Glomerular visceral epithelial cell (primary cell): ENCODE results near the gene ERMN.
A peak's percentile ranks its signal among the peaks of the same experiment; 100 is the strongest.

ENCODE experiments used
- DNase-seq: peaks from one replicate; pipeline ENCODE4 v3.0.0-alpha.2; 2016; ENCODE audit errors: extremely low spot score

ERMN gene

DNA sequence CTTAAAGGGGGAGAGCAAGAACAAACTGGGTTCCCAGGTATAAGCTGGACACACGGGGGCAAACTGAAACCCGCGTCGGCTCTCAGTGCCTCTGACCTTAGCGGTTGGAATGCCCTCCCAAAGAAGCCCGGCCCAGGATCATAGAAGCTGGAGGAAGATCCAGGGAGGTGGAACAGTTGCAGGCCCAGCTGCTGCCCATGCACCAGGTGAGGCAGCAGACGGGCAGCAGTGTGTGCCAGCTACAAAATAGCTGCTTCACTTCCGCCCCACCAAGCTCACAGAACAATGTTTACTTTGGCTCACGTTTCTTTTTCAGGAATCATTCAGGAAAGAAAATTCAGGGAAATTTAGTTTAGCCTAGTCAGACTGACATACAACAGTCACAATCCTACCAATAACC lies 3.9 kb upstream of the ERMN start:
- peak; percentile 8 for DNase-seq

DNA sequence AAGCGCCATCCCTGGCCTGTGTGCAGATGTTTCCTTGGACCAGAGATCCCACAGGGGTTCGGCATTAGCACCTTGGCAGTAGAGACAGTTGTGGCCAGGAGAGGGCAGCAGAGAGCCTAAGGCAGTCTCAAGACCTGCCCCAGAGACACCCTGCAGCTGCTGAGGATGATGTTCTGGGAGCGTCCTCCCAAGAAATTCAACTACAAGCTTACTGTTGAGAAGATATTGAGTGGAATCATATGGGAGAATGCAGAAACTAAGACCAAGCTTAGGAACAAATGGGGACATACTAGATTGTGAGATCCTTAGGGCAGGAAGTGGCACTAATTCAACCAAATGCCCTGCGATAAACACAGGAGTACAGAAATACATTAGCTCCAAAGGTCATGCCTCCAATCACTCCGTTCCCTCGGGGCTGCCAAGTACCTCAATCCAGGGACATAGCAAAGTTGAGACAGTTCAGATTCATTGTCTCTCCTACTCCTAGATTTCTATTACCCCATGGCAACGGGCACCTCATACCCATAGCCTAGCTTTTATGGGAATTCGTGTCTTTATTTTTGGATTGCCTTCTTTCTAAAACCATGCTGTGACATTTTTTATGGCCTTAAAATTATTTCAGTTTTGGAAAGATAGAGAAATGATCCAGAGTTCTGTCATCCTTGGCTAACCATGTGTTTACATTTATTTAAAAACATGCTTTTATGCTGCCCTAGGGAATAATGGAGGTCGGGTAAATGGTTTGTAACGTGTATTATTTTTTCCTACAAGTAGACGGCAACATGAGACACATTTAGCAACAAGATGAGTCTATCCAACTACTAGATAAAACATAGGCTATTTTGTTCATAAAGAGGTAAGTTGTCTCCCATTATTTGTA lies 2.2 kb upstream of the ERMN start:
- DNase-seq: peak; percentile 78

DNA sequence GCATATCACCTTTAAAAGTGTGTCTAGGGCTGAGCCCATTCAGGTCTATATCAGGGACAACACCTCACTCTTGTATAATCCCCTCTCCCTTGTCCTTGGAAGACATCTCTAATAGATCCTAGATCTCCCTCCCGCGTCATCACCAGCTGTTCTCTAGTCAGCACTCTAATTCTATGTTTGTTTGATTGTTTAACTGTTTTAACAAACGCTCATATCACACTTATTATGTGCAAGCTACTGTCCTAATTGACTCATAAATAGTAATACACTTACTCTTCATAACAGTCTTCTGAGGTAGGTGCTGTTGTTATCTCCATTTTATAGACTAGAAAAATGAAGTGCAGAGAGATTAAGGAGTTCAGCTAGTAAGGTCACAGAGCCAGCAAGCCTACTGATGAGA lies 1.6 kb upstream of the ERMN start:
- DNase-seq: no peak

DNA sequence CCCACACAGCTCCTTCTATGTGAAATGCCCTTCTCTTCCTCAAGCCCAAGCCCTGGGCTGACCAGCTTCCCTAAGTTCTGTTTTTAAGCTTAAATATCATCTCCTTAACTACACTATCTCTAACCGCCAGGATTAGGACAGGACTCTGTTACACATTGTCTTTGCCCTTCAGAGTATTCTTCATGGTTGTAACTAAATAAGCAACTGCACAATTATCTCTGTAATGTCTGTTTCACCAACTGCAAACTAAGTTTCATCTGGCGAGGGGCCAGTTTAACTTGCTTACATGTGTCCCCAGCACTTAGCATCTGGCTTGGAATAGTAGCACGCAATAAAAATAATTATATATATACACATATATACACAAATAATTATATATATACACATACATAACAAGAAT lies 1.1 kb upstream of the ERMN start:
- DNase-seq: no peak

DNA sequence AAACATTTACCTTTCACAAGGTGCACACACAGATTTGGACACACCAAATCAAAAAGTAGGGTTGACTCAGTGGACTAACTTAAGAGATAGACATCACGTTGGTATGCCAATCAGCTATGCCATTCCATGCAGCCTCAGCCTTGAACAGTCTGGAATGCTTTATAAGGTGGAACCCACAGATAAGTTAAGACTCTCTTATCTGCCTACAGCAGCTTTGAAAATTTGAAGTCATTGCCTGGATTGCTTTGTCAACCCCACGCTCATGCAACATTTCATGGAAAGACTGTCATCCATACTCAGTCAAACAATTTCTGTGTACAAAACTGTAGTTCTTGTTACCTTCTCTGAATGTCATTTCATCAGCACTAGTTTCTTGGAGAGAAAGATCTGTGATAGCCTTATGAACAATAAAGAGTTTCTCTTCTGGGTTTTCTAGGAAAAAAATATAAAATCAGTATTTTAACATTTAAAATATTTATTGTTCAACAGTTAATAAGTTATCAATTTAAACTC lies 1.2 kb downstream of the ERMN start:
- no peak for DNase-seq

DNA sequence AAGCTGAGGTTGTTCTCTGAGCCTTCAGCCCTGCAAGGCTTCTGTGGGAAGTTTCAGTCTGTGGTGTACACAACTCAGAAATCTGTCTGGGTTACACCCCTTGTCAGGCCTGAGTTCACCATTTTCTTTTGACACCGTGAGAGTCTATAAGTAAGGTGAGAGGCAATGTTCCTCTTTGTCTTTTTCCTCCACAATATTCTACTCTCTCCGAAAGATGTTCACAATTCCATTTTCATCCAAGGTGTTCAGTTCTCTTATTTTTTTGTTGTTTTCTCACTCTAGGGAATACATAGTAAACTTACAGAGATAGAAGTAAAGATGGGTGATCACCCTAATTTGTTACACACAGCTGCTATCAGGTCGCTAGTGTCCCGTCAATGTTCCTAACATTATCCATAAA lies 3.2 kb downstream of the ERMN start:
- DNase-seq: no peak

DNA sequence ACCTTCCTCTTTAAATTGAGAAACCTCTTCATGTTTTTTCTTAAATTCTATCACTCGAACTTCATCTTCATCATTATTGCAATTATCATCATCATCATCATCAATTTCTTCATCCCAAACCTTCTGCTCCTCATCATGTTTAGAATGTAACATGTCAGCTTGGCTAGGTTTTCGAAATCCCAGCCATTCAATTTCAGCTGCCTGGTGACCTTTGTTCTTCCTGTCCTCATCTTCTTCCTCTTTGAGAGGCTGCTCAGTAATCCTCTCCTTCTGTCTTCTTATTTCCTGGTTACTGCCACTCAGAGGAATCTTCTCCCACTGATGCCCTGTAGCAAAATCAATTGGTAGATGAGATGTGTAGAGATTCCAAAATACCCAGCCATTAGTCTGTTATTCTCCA lies 4.2 kb downstream of the ERMN start:
- no peak for DNase-seq

DNA sequence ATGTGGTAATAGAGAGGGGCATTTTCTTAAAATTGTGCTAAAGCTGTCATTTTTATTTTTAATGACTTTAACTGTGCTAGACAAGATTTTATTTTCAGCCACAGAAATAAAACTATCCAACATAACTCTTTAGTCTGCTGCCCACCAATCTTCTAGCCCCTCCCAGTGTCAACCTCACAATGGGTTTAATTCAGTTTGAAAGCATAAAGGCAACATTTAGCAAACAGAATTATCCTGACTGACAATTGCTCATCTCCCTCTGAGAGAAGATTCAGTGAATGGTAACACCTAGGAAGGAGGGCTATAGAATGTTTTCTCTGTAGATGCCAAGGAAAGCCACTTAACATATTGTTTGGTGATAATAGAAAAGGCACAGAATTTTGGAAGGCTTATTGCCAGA lies 5.2 kb downstream of the ERMN start:
- no peak for DNase-seq

DNA sequence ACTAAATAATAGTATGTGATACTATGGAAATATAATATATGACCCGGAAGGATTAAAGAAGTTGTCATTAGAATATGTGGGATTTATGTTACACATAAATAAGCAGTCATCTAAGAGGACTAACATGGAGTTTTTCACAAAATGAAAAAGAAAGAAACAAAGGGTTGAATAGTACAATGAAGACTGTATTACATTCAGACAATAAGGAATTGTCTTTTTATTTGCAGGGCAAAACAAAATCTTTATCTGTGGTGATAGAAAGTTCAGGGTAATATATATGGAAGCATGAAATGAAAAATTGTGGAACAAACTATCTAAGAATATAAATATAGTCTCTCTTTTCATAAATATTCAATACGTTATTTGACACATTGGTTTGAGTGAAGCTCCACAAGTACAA lies 5.8 kb downstream of the ERMN start:
- no peak for DNase-seq

DNA sequence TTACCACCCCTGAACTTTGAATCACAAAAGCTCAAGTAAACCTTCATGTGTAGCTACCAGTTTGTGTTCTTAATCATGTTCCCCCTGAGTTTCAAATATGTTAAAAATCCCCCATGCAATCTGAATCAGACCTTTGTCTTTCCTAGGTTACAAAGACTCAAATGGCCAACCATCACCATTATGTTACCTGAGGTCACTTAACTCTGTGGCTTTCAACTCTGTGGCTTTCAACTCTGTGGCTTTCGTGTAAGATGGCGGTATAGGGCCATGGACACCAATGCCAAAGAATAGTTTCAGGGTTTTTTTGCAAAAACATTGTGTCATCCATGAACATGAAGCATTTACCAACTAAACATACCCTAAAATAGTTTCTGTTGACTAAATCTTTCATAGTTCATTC lies 6.7 kb downstream of the ERMN start:
- no peak for DNase-seq

DNA sequence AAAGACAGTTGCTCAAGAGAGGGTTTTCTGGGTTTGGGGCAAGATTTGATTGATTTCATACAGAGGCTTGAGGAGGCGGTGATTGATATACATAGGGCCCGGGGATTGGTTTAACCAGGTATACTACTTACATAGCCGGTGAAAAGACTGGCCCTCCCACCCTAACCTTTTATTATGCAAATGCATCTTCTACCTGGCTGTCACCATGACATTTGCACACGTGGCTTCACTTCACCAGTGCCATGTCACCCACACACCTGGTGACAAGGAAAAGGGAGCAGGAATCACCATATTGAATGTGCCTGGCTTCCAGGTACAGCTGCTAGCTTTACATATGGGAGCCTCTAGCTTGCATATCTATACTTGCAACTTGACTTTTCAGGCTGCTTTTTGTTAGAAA lies 9.7 kb downstream of the ERMN start:
- no peak for DNase-seq

DNA sequence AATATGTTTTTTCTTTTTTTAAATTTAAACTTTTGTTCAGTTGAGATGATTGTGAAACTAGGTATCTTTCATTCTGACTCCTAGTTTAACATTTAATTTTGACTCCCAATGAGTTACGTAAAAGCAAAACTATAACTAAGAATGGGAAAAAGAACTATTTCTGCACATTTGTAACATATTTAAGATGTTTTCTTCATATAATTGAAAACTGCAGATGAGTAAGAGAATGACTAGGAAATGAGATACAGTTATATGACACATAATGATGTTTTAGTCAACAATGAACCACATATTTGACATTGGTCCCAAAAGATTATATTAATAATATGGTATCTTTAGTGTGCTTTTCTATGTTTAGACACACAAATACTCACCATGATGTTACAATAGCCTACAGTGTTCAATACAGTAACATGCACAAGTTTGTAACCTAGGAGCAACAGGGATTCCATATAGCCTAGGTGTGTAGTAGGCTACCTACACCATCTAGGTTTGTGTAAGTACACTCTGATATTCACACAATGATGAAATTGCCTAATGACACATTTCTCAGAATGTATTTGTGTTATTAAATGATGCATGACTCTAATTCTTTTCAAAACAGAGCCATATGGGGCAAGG lies 12.6 kb downstream of the ERMN start:
- no peak for DNase-seq

DNA sequence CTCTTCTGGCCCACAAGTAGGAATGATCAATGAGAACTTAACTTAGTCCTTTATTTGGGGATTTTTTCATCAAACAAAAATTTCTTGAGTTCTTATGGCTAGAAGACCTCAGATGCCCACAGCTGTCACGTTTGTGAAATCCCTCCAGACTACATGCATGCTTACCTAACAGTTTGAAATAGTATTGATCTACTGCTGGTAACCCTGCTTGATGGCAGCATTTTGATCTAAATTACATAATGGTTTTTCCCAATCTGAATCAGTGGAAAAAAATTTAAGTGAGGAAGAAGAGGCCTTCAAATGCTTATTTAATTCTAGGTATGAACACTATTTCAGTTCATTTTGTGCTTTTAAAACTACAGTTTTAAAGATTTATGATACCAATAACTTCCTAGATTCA lies 13.9 kb downstream of the ERMN start:
- DNase-seq: no peak

DNA sequence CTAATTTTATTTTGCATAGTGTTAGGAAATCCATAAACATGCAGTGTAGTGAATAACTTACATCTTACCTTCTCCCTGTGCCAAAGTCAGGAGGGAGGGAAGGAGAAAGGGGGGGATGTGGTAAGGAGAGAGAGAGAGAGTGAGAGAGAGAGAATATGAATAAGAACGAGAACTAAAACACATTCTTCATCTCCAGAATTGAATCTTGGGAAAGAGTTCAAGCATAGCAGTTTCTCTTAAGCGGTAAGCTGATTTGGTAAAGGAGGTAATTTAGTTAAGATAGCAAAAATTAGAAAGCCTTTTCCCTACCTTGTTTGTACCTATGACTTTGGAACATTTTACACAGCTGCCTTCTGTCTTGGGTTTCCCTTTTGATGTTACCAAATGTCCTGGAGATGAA lies 15.7 kb downstream of the ERMN start:
- no peak for DNase-seq

DNA sequence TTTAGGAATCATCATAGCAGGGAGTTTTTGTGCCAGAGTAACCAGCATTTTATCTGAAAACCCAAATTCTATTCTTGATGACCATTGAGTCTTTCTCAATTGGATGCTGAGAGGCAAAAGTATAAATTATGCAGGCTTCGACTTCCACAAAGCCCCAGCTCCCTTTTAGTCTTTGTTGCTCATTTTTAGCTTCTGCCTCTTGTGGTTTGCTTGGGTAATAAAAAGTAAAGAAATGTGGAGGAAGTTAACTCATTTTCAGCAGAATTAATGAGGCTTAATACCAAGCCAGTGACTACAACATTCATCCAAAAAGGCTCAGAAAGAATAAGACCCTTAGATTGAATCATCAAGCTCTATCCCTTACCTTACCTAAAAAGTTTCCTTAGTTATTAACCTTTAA lies 18.6 kb downstream of the ERMN start:
- no peak for DNase-seq

DNA sequence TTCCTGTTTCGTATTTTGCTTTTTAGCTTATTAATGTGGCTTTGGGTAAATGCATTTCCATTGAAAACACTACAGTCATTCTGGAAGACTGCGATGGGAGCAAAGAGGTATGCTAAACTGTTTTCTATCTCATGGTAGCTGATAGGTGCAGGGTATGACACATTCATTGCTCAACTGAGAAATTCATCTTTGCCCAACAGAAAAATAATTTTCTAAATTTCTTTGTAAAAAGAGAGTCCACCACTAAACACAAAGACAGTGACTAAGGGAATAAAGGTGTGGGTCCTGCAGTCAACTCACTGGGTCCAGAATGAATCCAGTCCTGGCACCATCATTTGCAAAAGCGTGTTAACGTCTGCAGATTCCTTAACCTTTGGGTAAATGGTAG lies 19.9 kb downstream of the ERMN start:
- DNase-seq: no peak

DNA sequence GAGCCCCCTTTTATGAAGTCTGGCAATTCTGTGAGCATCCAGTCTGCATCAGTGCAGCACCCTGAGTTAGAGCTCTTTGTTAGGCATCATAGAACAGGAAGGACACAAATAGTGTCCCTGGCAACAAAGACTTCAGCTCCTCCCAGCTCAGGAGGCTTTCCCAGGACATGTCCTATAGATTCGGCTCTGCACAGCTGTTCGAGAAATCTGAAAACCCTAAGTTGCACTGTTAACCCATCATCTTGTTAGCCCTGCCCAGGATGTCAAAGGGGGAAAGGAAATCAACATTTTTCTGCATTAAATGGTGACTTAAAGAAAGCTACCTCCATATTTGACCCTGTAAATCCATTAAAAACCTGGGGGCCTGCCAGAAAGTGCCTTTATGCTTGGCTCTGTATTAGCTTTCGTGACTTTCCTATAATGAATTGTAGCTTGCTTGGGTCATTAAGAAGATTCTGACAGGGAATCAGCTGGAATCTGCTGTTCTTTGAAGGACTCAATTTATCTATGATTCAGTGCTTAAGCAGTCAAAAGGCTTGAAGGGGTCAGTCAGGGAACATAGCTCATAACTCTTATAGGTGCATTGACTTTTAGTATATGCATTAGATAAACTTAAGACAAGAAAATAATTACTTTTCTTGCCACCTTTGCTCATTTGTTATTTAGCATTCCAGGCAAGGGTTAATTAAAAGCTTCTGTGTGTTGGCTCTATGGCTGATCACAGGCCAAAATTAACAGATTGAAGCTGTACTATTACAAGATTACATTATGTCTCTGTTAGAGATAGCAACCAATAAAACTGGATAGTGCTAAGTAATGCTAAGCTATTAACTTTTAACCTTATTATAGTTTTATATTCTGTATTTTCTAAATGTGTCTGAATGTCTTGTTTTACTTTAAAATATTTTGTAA lies 20.6 kb downstream of the ERMN start:
- peak; percentile 21 for DNase-seq

DNA sequence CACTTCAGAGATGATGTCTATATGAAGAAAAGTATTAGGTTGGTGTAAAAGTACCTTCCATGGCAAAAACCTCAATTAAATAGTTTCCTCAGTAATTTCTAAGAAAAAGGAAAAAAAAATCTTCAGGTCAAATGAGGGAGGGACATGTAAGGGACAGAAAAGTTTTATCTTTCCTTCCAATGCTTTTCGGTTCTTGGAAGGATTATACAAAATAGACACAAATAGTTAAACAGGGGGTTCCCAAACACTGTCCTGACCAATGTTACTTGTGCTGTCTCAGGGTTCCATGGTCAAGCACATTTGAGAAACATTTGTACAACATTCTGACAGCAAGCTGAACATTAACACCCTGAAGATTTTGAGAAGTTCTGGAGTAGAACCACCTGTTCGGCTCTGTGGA lies 22.0 kb downstream of the ERMN start:
- no peak for DNase-seq

DNA sequence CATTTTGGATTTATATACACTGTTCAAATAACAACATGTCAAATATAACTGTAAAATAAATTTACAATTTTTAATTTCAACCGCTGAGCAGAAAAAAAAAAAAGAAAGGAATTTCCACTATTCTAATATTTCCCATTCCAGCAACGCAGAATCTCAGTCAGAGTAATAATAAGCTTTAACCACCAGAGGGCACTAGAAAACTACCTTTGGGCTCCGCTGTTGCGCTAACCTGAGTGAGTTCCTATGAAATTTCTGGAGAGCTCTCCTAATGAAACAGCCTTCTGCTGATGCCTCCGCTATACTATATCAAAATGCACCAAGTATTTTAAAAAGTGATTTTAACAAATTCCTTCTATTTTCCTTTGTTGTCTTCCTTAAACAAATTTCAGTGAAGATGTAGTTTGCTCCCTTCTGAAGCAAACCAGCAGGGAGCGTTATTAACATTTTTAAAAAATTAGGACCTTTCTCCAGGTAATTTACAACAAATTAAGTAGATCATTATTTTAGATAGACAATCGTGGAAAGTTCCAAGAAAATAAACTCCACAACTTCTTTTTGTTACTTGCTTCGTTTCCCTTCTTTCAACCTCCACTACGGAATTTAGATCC lies 23.0 kb downstream of the ERMN start:
- DNase-seq: peak; percentile 59

DNA sequence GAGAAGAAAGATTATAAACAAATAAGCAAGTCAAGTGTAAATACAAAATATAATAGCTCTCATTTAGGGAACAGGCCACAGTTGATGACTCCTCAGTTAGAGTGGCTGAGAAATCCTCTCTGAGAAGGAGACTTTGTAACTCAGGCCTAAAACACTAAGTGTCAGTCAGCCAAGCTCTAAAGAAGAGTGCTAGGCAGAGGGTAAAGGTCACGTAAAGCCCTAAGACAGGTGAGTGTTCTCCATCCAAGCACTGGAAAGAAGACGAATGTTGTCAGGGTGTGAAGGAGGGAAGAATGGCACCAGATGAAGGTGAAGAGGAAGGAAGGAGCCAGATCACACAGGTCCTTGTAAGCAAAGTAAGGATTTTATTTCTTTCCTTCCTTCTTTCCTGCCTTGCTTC lies 24.3 kb downstream of the ERMN start:
- DNase-seq: no peak

DNA sequence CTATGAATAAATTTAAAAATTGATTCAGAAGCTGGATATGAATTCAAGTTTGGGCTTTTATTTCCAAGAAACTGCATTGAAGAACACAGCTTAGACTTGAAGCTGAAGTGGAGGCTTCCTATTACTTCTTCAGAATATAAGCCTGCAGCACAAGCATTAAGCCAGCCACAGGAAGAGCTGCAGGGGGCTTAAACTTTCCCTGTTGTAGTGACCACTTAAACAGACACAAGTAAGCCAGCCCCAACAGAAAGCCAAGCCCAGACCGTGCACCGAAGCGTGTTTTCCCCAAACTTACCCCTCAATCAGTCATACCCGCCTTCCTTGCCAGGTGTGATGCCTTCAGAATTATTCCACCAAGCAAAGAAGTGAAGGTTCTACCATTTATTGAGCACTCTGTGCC lies 28.7 kb downstream of the ERMN start:
- no peak for DNase-seq

DNA sequence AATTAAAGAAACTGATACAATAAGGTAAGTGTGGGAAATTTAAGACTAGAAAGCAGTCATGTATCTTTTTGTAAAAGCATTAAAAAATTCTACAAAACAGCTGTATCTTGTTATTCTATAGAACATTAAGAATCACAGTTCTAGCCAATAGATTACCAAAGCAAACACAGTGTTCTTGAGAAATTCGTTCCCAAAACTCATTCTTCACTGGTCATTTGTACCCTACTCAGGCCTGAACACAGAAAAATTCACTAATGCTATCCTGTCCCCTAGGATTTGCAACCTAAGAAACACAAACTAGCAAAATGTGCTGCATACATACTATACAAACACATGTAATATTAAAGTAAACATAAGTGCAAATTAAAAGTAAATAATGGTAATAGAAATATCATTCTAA lies 29.1 kb downstream of the ERMN start:
- no peak for DNase-seq
